AG08395 (cell line): ENCODE measurements around the gene IMPG1.

Experiments used
- DNase-seq: peaks from one replicate; pipeline ENCODE4 v3.0.0; 2012; ENCODE audit warnings: mixed read lengths, low spot score

IMPG1 gene

GRCh38 chr6:75892384-75892783, 180.1 kb downstream of the IMPG1 start:
- no peak for DNase-seq

- no peak for DNase-seq
Observed at GRCh38 chr6:75884822-75885221, 187.6 kb downstream of the IMPG1 start.

GRCh38 chr6:75882734-75883133, 189.7 kb downstream of the IMPG1 start:
- DNase-seq: peak; percentile 19

GRCh38 chr6:75880305-75880704, 192.2 kb downstream of the IMPG1 start:
- no peak for DNase-seq

GRCh38 chr6:75876152-75876551, 196.3 kb downstream of the IMPG1 start:
- DNase-seq: no peak

- DNase-seq: no peak
Observed at GRCh38 chr6:75874224-75874623, 198.2 kb downstream of the IMPG1 start.
